Gastroesophageal sphincter (tissue), 4 donors: ENCODE results near the gene TNFRSF8. TPM values are rescaled to one million over a fixed set of nuclear protein-coding genes. Genes with fewer than 3 reads are reported as not detected.

Source experiments
- ATAC-seq: fragments of 150-250 bp; one replicate; pipeline ENCODE4 v1.9.1; 2016; ENCODE audit warnings: mild to moderate bottlenecking, moderate library complexity
- H3K27ac ChIP-seq, 4 donors: fragments of 200-600 bp; sonication (generic) in 3 of 4; 1 replicate in 3 of 4; 2 replicates in 1 of 4; pipeline ENCODE4 v1.5.1; 2016 to 2019
- H3K27me3 ChIP-seq: fragments of 200-600 bp; sonication (generic); one replicate; pipeline ENCODE4 v1.5.1; 2019
- H3K36me3 ChIP-seq, 2 donors: fragments of 200-600 bp; sonication (generic); one replicate each; pipeline ENCODE4 v1.5.1; 2019; ENCODE audit warnings: control low read depth in 1 of 2
- H3K4me1 ChIP-seq, 3 donors: fragments of 200-600 bp; sonication (generic); 1 replicate in 2 of 3; 2 replicates in 1 of 3; pipeline ENCODE4 v1.5.1; 2016 to 2019; ENCODE audit warnings: control low read depth in 2 of 3
- H3K4me3 ChIP-seq, 2 donors: fragments of 200-600 bp; sonication (generic); one replicate each; pipeline ENCODE4 v1.5.1; 2019; ENCODE audit warnings: mild to moderate bottlenecking in 1 of 2, moderate library complexity in 1 of 2
- H3K9me3 ChIP-seq, 3 donors: fragments of 200-600 bp; sonication (generic); one replicate each; pipeline ENCODE4 v1.5.1; 2017 to 2019; ENCODE audit warnings: control low read depth in 2 of 3
- CTCF ChIP-seq, 4 experiments: fragments of 200-600 bp in 2 of 4; fragments of 450-650 bp in 2 of 4; sonication (generic) in 1 of 4; IDR thresholded peaks; one replicate each; pipeline ENCODE4 v1.5.1; 2017 to 2019; ENCODE audit warnings: antibody characterized with exemption in 4 of 4, mild to moderate bottlenecking in 2 of 4, moderate library complexity in 2 of 4
- EP300 ChIP-seq: sonication (generic); formaldehyde crosslinking; IDR thresholded peaks from one replicate; pipeline ENCODE4 v1.6.1; 2017; ENCODE audit warnings: antibody characterized with exemption, mild to moderate bottlenecking
- POLR2A ChIP-seq, 2 donors: fragments of 450-650 bp; IDR thresholded peaks; one replicate each; pipeline ENCODE4 v1.6.1; 2017; ENCODE audit warnings: antibody characterized with exemption in 2 of 2, mild to moderate bottlenecking in 2 of 2, moderate library complexity in 1 of 2
- POLR2AphosphoS5 ChIP-seq: sonication (generic); formaldehyde crosslinking; IDR thresholded peaks from one replicate; pipeline ENCODE4 v1.6.1; 2017; ENCODE audit warnings: antibody characterized with exemption
- WGBS, 2 donors: methylation state at CpG; one replicate each; pipeline ENCODE4 v1.1.5; 2018; ENCODE audit warnings: low coverage in 1 of 2; 5-methylcytosine and 5-hydroxymethylcytosine counted together
- total RNA-seq, 4 donors: library from RNA; depleted of rRNA; stranded (reverse); fragments of >200 nt; gene quantifications; one replicate each; pipeline ENCODE4 v1.1.0, GENCODE V29; 2016

Gene TNFRSF8
- total RNA-seq, 4 donors from 2014 or later: 0.47 to 4.2 (median 1.4) TPM

GRCh38 chr1:12107718-12108117 lies 44.6 kb downstream of the TNFRSF8 start:
- WGBS, 2 donors: 79 to 80% methylated on average over 1 to 8 of the region's 13 CpGs
- H3K4me1 ChIP-seq: no peaks in the 10 kb centered on the region
- no peak for ATAC-seq
- no peaks in the 10 kb centered on the region for H3K9me3 ChIP-seq
- no peaks in the 10 kb centered on the region for H3K36me3 ChIP-seq
- H3K27me3 ChIP-seq: peaks cover 61% of the 10 kb centered on the region
- TF ChIP-seq CTCF (IDR thresholded peaks at IDR 0.05) (no peak), POLR2AphosphoS5 (no peak), POLR2A (IDR thresholded peaks at IDR 0.05) (no peak), EP300 (no peak)
- H3K27ac ChIP-seq: no peak overlapping the region
- H3K4me3 ChIP-seq: no peak overlapping the region

- no peak overlapping the region for H3K4me3 ChIP-seq
- WGBS, 2 donors: no CpG with 5 or more reads among the region's 10 CpGs
- H3K36me3 ChIP-seq: no peaks in the 10 kb centered on the region
- no peak for ATAC-seq
- H3K9me3 ChIP-seq: no peaks in the 10 kb centered on the region
- H3K27ac ChIP-seq: no peak overlapping the region
- H3K4me1 ChIP-seq: no peaks in the 10 kb centered on the region
- TF ChIP-seq POLR2A (IDR thresholded peaks at IDR 0.05) (no peak), POLR2AphosphoS5 (no peak), EP300 (no peak), CTCF (IDR thresholded peaks at IDR 0.05) (no peak)
- peaks cover 53% of the 10 kb centered on the region for H3K27me3 ChIP-seq
Measured at GRCh38 chr1:12109901-12110300, 46.8 kb downstream of the TNFRSF8 start.

- H3K27me3 ChIP-seq: peaks cover 50% of the 10 kb centered on the region
- 80% methylated on average over 1 of the region's 14 CpGs; no CpG with 5 or more reads in 1 of the 2 donors for WGBS, 2 donors
- no peaks in the 10 kb centered on the region for H3K9me3 ChIP-seq
- ATAC-seq: no peak
- no peak for TF ChIP-seq EP300
- no peak for TF ChIP-seq POLR2A (IDR thresholded peaks at IDR 0.05)
- TF ChIP-seq POLR2AphosphoS5: no peak
- H3K4me3 ChIP-seq: no peak overlapping the region
- H3K4me1 ChIP-seq: no peaks in the 10 kb centered on the region
- no peaks in the 10 kb centered on the region for H3K36me3 ChIP-seq
- no peak overlapping the region for H3K27ac ChIP-seq
Measured at GRCh38 chr1:12111741-12112140, 48.6 kb downstream of the TNFRSF8 start.

GRCh38 chr1:12112711-12113161 lies 49.6 kb downstream of the TNFRSF8 start:
- WGBS, 2 donors: 60% methylated on average over 1 of the region's 5 CpGs; no CpG with 5 or more reads in 1 of the 2 donors

More at GRCh38 chr1:12112711-12113161, 49.6 kb downstream of the TNFRSF8 start:
- H3K27ac ChIP-seq: peak overlapping the region in 1 of 4 donors; percentile 15
- no peaks in the 10 kb centered on the region for H3K4me1 ChIP-seq
- ATAC-seq: no peak
- H3K27me3 ChIP-seq: peaks cover 41% of the 10 kb centered on the region
- H3K4me3 ChIP-seq: no peak overlapping the region
- no peaks in the 10 kb centered on the region for H3K36me3 ChIP-seq
- TF ChIP-seq CTCF (IDR thresholded peaks at IDR 0.05) (no peak), POLR2A (IDR thresholded peaks at IDR 0.05) (no peak), EP300 (no peak), POLR2AphosphoS5 (no peak)
- no peaks in the 10 kb centered on the region for H3K9me3 ChIP-seq
